A549 (cell line): ENCODE measurements around the gene HLA-DMA.

Experiments used
- CHD4 ChIP-seq: fragments of 200-600 bp; sonication (generic); IDR thresholded peaks from 2 replicates; pipeline ENCODE4 v1.6.1; 2016; ENCODE audit warnings: antibody characterized with exemption, mild to moderate bottlenecking, borderline replicate concordance
- HEYL ChIP-seq: fragments of 250-450 bp; sonication (Bioruptor Pico); IDR thresholded peaks from 2 replicates; pipeline ENCODE4 v1.8.0; 2021; ENCODE audit warnings: mild to moderate bottlenecking, moderate library complexity
- KDM1A ChIP-seq: fragments of 200-600 bp; sonication (generic); IDR thresholded peaks from 2 replicates; pipeline ENCODE4 v1.6.1; 2016; ENCODE audit warnings: low read depth, mild to moderate bottlenecking
- POLR2A ChIP-seq: IDR thresholded peaks from 2 replicates; pipeline ENCODE4 v1.6.1; 2012; ENCODE audit warnings: mild to moderate bottlenecking, low read length
- TF ChIP-seq, protein P1 (sequence below): fragments of >200 bp; sonication (Bioruptor Twin); formaldehyde crosslinking; IDR thresholded peaks from 3 replicates; pipeline ENCODE4 v1.5.1; 2016
- TF ChIP-seq, protein P2 (sequence below): fragments of 450-650 bp; IDR thresholded peaks from 2 replicates; pipeline ENCODE4 v1.6.1; 2014; ENCODE audit warnings: antibody characterized with exemption
- TF ChIP-seq, protein P3 (sequence below): IDR thresholded peaks from 2 replicates; pipeline ENCODE4 v1.6.1; 2012

DNA sequence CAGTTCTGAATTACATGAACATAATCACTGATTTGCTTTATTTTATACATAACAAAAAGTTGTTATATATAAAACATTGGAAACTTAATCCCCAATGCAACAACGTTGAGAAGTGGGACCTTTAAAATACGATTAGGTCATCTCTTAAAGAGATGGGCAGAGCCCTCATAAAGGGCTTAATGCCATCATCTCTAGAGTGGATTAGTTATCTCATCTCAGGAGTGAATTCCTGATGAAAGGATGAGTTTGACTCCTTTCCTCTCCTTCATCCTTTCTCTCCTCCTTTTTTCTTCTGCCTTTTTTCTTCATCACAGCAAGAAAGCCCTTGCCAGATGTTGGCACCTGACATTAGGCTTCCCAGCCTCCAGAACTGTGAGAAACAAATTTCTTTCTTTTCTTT is 42.6 kb upstream of the HLA-DMA start:
- TF ChIP-seq, protein P1, sequence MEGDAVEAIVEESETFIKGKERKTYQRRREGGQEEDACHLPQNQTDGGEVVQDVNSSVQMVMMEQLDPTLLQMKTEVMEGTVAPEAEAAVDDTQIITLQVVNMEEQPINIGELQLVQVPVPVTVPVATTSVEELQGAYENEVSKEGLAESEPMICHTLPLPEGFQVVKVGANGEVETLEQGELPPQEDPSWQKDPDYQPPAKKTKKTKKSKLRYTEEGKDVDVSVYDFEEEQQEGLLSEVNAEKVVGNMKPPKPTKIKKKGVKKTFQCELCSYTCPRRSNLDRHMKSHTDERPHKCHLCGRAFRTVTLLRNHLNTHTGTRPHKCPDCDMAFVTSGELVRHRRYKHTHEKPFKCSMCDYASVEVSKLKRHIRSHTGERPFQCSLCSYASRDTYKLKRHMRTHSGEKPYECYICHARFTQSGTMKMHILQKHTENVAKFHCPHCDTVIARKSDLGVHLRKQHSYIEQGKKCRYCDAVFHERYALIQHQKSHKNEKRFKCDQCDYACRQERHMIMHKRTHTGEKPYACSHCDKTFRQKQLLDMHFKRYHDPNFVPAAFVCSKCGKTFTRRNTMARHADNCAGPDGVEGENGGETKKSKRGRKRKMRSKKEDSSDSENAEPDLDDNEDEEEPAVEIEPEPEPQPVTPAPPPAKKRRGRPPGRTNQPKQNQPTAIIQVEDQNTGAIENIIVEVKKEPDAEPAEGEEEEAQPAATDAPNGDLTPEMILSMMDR: no peak
- TF ChIP-seq POLR2A: no peak
- no peak for TF ChIP-seq KDM1A
- TF ChIP-seq, protein P2, sequence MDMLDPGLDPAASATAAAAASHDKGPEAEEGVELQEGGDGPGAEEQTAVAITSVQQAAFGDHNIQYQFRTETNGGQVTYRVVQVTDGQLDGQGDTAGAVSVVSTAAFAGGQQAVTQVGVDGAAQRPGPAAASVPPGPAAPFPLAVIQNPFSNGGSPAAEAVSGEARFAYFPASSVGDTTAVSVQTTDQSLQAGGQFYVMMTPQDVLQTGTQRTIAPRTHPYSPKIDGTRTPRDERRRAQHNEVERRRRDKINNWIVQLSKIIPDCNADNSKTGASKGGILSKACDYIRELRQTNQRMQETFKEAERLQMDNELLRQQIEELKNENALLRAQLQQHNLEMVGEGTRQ: no peak
- TF ChIP-seq HEYL (CRISPR knock-in tag): no peak
- TF ChIP-seq, protein P3, sequence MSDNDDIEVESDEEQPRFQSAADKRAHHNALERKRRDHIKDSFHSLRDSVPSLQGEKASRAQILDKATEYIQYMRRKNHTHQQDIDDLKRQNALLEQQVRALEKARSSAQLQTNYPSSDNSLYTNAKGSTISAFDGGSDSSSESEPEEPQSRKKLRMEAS: no peak
- no peak for TF ChIP-seq CHD4
